Measurements from ENCODE around the gene RBBP8.
"Not testable (repeated sequence)": the region's sequence is repeated elsewhere in the genome, so short reads cannot be mapped to it uniquely, and the experiment has no call there.

Gene RBBP8

DNA sequence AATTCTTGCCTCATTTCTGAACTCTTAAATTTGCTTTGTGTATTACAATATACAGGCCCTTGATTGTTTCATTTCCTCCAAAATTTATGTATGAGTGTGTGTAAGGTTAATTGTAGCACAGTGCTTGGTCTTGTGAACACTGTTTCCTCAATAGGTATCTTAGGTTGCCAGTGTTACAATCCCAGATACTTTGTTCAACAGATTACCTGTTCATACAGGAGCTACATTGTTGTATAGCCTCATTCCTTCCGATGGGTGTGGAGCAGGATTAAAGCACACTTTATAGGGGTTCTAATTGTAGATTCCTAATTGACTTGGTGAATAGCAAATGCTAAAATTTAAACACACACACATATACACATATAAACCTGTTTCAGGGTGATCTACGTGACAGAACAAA is 10.7 kb downstream of the RBBP8 start:
- DNase-seq (ENCODE audit: low spot score) = no peak

DNA sequence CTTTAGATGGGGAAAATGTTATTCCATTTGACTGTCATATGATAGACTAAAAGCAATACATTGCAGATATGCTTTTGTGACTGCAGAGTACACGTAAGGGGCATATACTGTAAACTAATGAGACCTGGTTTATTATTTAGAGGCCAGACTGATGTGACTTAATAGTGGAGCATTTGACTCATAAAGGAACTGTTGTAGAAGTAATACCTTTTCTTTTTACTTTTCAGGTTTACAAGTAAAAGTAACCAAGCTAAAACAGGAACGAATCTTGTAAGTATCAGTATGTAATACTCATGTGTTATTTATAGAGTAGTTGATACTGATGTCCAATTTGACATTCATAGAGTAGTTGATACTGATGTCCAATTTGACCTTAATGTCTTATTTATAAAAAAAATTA is 13.1 kb downstream of the RBBP8 start:
- DNase-seq (ENCODE audit: low spot score) = no peak

DNA sequence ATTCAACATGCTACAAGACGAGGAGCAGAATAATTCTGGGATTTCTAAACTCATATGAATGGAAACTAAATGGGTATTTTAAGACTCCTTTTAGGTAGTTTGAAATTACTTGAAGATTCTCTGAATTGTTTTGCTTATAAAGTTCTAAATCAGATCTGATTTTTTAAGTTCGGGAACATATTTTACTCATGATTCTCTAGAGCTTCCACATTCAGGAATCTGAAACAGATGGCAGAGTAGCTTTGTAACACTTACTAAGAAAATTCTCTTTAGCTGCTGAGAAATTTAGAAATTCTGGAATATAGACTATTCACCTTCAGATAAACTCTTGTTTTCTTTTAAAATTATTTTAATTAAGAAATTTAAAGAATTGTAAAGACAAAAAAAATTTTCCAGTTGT is 13.7 kb downstream of the RBBP8 start:
- DNase-seq (ENCODE audit: low spot score) = no peak

DNA sequence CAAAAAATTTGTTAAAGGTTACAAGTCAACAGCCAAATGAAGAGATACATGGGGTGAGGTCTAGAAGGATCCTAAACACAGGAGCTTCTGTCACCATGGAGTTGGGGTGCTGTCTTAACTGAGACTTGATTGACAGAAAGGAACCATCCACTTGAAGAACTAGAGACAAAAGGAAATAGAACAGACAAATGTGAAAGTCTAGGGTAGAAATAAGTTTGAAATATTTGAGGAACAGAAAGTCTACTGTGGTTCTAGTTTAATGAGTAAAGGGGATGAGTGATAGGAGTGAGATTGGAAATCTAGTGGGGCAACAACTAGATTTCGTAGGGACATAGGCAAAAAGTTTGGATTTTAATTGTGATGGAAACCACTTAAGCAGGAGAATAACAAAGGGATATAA is 18.7 kb downstream of the RBBP8 start:
- no peak for DNase-seq (ENCODE audit: low spot score)

DNA sequence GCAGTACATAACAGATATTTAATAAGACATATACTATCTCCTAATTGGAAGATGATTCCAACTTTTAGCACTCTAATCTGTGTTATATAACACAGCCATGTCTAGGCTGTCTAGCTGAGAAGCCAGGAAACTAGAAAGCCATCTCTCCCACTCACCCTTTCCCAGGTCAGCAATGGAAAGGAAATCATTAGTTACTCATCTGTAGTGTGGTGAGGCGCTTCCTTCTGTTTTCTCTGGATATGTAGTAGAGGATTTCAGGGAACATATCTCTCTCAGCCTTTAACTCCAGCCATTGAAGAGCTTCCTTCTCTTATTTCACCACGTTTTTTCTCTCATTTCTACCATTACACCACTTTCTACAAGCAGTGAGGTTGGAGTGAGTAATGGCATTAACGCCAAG is 19.4 kb downstream of the RBBP8 start:
- DNase-seq (ENCODE audit: low spot score) = no peak

DNA sequence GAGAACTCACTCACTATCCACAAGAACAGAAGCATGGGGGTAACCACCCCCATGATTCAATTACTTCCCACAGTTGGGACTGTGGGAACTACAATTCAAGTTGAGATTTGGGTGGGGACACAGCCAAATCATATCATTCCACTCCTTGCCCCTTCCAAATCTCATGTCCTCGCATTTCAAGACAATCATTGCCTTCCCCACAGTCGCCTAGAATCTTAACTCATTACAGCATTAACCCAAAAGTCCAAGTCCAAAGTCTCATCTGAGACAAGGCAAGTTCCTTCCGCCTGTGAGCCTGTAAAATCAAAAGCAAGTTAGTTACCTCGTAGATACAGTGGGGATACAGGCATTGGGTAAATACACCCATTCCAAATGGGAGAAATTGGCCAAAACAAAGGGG is 20.9 kb downstream of the RBBP8 start:
- not testable (repeated sequence) for DNase-seq (ENCODE audit: low spot score)

DNA sequence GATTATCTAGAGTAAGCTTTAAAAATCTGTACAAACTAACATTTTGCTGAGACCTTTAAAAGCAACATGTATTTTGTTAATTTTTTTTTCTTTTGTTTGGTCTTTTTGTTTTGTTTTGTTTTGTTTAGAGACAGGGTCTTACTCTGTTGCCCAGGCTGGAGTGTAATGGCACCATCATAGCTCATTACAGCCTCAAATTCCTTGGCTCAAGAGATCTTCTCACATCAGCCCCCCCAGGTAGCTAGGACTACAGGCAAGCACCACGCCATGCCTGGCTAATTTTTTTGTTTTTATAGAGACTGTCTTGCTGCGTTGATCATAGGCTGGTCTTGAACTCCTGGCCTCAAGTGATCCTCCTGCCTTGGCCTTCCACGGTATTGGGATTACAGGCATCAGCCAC is 23.1 kb downstream of the RBBP8 start:
- DNase-seq (ENCODE audit: low spot score) = no peak

DNA sequence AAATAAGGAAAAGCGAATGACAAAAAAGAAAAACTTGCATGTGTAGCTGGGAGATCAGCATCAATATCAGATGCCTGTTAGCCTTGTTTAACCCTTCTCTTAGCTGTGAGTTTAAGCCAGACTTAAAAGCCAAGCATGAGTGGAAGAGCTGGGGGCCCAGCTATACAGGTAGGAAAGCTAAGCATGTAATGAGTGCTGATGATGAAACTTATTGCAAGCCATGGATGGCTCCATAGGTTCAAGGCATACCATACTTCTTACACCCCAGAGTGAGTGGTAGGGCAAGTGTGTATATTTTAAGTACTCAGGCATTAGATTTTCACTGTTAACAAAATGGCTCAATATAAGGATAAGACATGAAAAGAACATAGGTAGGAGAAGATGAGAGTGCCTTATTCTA is 28.0 kb downstream of the RBBP8 start:
- DNase-seq (ENCODE audit: low spot score) = no peak

DNA sequence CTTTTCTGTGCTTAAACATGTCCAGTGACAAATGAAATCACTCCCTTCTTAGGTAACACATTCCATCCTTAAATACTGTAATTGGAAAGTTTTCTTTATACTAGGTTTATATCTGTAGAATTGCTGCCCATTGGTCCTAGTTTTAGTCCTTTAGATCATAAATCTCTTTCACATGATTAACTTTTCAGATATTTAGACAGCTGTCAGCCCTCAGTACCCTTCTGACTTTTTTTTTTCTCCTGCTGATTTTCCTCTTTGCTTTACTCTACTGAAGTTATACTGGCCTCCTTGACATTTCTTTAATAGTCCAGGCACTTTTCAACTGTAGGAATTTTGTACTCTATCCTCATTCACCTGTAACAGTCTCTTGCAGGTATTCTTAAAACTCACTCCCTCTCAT is 28.9 kb downstream of the RBBP8 start:
- no peak for DNase-seq (ENCODE audit: low spot score)

DNA sequence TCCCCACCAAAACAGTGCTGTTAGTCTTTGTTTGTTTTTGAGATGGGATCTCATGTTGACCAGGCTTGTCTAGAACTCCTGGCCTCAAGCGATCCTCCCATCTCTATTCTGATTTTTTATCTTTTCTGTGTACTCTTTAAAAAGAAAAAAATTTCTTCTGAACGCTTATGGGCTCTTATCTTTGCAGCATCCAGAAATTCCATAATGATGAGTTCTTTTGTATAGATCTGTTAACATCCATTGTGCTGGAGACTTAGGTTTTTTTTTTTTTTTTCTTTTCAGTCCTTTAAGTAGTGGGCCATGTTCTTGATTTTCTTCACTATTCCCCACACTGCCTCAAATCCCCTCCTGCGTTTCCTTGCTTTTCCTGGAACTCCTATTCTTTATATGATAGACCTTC is 31.0 kb downstream of the RBBP8 start:
- DNase-seq (ENCODE audit: low spot score) = no peak

DNA sequence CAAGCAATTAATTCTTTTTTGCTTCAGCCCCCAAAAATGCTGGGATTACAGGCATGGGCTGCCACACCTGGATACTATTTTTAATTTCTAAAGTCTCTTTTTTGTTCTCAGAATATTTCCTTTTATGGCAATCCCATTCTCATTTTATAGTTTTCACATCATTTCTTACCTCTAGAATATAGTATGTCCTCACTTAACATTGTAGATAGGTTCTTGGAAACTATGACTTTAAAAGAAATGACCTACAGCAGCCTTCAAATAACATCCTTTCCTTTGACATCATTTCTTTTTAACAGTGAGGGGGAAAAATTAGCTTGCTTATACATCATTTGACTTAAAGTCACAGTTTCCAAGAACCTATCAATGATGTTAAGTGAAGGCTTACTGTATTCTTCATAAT is 31.6 kb downstream of the RBBP8 start:
- no peak for DNase-seq (ENCODE audit: low spot score)

DNA sequence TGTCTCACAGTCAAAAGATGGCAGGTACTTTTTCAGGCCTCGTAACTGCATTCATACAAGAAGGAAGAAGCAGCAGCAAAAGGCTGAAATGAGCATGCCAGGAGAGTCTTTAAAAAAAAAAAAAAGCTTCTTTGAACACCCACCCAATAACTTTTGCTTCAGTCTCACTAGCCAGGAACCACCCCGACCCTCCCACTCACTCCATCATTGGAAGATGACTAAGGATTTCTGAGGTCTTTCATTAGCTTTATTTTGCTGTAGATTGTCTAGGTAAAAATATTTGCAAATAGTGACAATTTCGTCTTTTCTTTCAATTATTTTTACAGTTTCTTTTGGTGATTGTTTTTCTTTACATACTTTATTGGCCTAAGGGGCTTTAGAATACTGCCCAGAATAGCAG is 37.9 kb downstream of the RBBP8 start:
- DNase-seq (ENCODE audit: low spot score) = no peak

DNA sequence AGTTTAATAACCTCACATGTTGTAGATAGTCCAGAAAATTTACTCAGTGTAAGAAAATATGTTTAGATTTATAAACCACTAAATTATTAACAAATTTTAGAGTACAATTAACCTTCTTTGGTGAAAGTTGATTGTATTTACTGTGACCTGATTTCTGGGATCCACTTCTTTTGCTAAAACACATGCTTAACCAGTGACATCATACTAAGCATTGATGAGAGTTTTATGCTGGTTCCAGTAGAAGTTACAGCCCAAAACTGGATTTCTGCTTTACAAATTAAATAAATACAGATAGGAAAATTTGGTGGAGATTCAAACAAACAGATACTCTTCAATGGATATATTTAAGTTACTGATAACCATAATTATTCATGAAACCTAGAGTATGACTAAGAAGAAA is 40.9 kb downstream of the RBBP8 start:
- no peak for DNase-seq (ENCODE audit: low spot score)

DNA sequence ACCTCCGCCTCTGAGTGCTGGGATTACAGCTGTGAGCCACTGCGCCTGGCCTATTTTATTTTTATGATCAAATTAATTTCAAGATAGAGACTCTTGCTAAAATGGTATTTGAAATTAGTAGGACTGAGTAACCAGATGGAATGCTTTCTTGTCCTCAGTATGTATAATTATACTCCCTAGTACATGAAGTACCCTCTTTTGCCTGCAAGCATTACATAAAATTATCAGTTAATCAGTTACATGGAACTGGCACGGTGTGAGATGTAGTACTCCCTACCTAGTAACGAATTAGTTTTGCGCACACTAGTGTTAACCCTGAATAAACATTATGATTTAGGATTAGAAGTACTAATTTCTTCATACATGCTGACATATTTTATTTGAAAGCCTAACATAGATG is 41.6 kb downstream of the RBBP8 start:
- no peak for DNase-seq (ENCODE audit: low spot score)

DNA sequence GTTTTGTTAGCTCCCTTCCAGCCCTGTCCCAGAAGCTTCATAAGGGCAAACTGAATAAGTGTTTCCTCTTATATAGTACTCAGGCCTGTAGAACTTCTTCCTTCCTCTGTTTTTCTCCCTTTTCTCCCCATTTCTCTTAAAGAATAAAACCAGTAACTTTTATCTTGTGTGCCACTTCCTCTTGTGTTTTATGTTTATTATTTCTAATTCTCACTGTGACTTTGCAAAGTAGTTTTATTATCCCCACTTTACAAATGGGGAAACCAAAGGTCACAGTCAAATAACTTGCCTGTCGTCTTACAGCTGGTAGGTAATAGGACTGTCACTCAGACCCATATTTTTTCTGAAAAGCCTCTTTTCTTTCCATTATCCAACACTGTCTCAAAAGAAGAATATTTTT is 42.4 kb downstream of the RBBP8 start:
- DNase-seq (ENCODE audit: low spot score) = no peak

DNA sequence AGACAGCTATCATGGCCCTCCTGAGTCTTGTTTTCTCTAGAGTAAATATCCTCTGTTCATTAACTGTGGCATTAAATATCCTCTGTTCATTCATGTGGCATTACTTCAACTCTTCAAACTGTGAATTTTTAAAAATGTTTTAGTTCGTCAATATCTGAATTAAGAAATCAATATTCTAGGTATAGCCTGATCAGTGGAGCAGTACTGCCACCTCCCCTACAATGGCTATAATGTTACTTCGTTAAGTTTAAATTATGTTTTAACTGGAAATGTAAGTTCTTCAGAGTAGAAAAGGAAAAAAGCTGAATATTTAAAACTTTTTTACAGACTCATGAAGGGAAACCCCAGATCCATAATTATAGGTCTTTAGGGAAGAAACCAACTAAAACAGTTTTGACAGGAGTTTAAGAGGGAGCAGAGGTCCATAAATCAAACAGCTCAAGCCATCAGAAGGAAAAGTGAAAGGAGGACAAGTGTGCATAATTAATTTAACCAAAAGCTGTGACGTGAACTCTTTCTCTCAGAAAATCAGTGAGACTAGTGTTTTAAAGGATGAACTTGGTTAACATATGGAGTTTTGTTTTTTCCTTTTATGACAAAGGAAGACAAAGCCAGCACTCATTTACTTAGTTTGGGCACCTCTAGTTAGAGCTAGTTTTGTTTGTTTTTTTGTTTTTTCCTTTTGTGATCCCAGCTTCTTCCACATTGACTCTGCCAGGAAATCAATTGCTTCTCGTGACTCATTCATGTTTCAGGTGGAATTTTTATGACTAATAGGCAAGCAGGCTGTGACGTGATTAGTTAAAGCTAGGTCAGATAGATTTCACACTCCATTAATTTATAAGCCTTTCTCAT is 44.9 kb downstream of the RBBP8 start:
- peak; percentile 75 for DNase-seq (ENCODE audit: low spot score)

DNA sequence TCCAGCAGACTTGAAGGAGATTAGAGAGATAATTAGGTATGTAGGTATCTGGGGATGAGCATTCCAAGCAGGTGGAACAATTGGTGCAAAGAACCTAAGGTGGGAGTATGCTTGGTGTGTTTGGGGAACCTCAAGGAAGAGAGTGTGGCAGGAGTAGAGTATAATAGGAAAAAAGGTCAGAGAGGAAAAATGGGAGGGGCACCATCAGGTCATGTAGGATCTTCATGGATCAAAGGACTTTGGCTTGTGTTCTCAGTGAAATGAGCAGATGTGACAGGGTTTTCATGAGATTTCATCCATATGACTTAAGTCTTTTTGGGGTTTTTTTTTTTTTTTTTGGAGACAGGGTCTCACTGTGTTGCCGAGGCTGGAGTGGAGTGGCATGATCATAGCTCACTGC is 47.3 kb downstream of the RBBP8 start:
- no peak for DNase-seq (ENCODE audit: low spot score)

DNA sequence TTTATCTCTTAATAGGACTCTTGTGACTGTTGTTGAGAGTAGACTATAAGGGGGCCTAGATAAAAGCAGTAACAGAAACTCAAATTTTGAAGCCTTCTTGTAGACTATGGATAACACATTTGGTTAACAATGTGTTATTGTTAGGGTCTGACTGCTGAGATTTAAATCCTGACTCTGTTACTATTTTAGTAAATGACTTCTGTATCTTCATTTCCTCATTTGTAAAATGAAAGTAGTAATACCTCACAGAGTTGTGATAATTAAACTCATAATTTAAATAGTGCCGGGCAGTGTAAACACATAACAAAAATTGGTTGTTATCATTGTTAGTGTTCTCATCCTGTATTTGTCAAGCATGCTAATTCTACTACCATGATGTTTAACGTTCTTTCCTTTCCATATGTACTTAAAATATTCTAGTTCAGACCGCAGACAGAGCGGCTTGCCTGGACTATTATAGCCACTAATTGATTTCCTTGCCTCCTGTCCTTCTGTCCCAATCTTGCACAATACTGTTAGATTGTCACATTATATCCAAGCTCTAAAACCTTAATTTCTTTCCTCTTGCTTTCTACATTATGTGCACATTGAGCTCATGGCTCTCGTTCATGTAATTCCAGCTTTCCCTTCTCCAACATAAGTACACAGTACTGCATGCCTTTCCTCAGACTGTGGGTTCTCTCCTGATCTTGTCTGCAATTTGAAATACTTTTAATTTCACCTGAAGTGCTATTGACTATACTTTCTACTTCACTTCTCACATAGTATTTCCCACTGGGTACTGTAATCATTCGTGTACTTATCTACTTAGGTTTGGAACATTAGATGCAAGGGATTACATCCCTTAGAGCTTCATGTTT is 48.4 kb downstream of the RBBP8 start:
- DNase-seq (ENCODE audit: low spot score) = no peak

DNA sequence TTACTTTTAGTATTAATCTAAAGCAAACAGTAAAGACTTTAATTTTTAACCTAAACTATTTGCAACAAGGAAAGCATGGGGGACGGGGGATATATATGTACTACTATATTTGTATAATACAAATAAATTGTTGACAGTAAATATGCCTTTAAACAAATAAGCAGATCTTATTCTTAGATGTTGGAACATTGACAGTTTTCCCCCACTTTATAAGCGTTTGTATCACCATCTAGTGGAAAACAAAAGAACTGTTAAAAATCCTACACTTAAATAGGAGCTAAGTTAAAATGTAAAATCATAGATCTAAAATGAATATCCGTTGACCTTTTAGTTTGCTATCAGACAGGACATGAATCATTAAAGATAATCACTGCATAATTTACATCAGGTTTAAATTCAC is 50.0 kb downstream of the RBBP8 start:
- DNase-seq (ENCODE audit: low spot score) = peak; percentile 14

DNA sequence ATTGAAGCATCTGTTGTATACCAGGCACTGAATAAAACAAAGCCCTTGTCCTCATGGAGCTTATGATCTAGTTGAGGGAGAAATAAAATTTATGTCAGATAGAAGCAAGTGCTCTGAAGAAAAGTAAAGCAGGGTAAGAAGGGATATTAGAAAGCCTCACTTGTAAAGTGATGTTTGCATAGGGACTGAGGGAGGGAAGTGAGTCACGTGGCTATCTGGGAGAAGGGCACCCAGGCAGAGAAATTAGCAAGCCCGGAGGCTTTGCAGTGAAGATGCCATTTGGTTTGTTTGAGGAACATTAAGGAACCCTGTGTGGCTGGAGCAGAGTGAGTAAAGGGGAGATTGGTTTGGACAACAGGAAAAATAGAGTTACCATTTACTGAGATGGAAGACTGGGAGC is 52.1 kb downstream of the RBBP8 start:
- no peak for DNase-seq (ENCODE audit: low spot score)

DNA sequence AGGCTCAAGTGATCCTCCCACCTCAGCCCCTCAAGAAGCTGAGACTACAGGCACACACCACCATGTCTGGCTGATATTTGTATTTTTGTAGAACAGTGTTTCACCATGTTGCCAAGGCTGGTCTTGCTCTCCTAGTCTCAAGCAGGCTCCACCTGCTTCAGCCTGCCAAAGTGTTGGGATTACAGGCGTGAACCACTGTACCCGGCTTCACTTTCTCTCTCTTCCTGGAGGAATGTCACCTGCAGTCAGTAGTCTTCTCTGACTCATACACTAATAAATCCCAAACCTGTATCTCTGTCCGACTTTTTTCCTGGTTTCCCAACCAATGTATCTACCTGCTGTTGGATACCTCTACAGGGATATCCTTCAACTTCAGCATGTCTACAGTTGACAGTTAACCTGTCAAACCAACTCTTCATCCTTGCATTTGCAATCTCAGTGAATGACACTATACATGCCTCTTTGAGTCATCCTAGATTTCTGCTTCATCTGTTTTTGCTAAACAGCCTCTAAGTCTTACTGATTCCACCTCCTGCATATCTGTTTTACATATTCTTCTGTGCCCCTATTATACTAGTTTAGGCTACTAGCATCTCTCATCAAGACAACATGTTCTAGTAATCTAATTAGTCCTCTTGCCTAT is 54.5 kb downstream of the RBBP8 start:
- DNase-seq (ENCODE audit: low spot score) = no peak

DNA sequence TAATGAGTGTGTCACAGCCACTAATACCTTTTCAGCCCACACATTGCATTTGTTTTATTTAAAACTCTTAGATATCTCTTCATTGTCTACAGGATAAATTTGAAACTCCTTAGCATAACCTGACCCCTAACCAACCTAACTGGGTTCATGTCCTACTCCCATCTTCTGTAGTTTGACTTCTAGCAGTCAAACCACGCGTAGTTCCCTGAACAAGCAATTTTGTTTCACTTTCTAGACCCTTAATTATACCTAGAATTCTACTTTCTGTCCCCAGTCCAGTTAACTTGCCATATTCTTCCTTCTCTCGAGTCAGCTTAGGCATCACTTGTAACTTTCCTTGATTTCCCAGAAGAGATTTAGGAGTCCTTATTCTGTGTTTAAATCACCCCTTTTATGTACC is 55.1 kb downstream of the RBBP8 start:
- DNase-seq (ENCODE audit: low spot score) = no peak

DNA sequence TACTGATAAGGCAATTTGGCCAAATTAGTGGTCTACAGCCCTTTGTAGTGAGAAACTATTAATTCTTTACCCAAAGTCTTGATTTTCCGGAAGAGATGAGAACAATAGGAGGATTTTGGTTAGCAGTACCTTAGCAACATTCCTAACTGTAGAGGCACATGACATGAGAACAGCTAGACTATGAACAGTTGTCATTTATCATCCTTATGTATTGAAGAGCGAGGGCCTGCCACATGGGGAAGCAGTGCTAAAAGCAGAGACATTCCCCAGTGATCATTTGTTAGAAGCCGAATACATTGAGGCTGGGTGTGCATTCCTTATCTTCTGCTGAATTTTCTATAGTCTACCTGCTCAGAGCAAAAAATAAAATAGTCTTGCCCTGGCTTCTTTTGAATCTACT is 65.2 kb downstream of the RBBP8 start:
- no peak for DNase-seq (ENCODE audit: low spot score)

Data from activated CD4-positive, alpha-beta T cell treated with anti-CD3 and anti-CD28 coated beads, Interleukin-2, Interleukin-4, amounts not matched to agents 100 ng/mL and 50 ng/mL, durations not matched to agents 16 hours and 8 hours (primary cell).